GM11168 (cell line): ENCODE measurements around the gene F2R.
"Not testable (repeated sequence)": the region's sequence is repeated elsewhere in the genome, so short reads cannot be mapped to it uniquely, and the experiment has no call there.

Experiments
- in situ Hi-C: fragments of 300-500 bp; cut with MboI; formaldehyde crosslinking; loops from one replicate; pipeline ENCODE4 v1.12.0; 2022; ENCODE audit warnings: low sequenced_read_pairs; ENCODE audit not compliant: unreplicated experiment

F2R gene

GRCh38 chr5:76747706-76748105 lies 31.8 kb downstream of the F2R start:
- in situ Hi-C loops, result no loop called here

GRCh38 chr5:76751291-76751690 lies 35.4 kb downstream of the F2R start:
- in situ Hi-C loops, result no loop called here

GRCh38 chr5:76754668-76755078 lies 38.7 kb downstream of the F2R start:
- in situ Hi-C loops, result no loop called here

GRCh38 chr5:76755779-76756637 lies 40.1 kb downstream of the F2R start:
- in situ Hi-C loops, result no loop called here

- in situ Hi-C loops, result no loop called here
These were observed 41.1 kb downstream of the F2R start for GRCh38 chr5:76757049-76757448.

GRCh38 chr5:76761118-76761517 lies 45.2 kb downstream of the F2R start:
- in situ Hi-C loops, result loop anchor here (10.0 kb wide), 1 partner anchor 156 kb away; no protein-coding TSS in a partner anchor

- in situ Hi-C loops, result loop anchor here (10.0 kb wide), 1 partner anchor 158 kb away; no protein-coding TSS in a partner anchor
These were observed 46.6 kb downstream of the F2R start for GRCh38 chr5:76762484-76762883.

- in situ Hi-C loops, result loop anchor here (10.0 kb wide), 1 partner anchor 158 kb away; no protein-coding TSS in a partner anchor
These were observed 47.2 kb downstream of the F2R start for GRCh38 chr5:76763136-76763535.

GRCh38 chr5:76764374-76764773 lies 48.4 kb downstream of the F2R start:
- in situ Hi-C loops, result loop anchor here (10.0 kb wide), 1 partner anchor 160 kb away; no protein-coding TSS in a partner anchor

GRCh38 chr5:76765249-76765648 lies 49.3 kb downstream of the F2R start:
- in situ Hi-C loops, result loop anchor here (10.0 kb wide), 1 partner anchor 160 kb away; no protein-coding TSS in a partner anchor

- in situ Hi-C loops, result loop anchor here (10.0 kb wide), 1 partner anchor 162 kb away; no protein-coding TSS in a partner anchor
These were observed 50.8 kb downstream of the F2R start for GRCh38 chr5:76766746-76767145.

- in situ Hi-C loops, result not testable (repeated sequence)
These were observed 55.1 kb downstream of the F2R start for GRCh38 chr5:76771041-76771440.

- in situ Hi-C loops, result no loop called here
These were observed 55.9 kb downstream of the F2R start for GRCh38 chr5:76771705-76772405.

- in situ Hi-C loops, result loop anchor here (5.0 kb wide), 1 partner anchor 59 kb away; the partner anchor contains the start of gene F2R
These were observed 60.0 kb downstream of the F2R start for GRCh38 chr5:76775921-76776320.

- in situ Hi-C loops, result loop anchor here (5.0 kb wide), 1 partner anchor 59 kb away; the partner anchor contains the start of gene F2R
These were observed 60.5 kb downstream of the F2R start for GRCh38 chr5:76776391-76776790.

- in situ Hi-C loops, result not testable (repeated sequence)
These were observed 64.7 kb downstream of the F2R start for GRCh38 chr5:76780616-76781015.

- in situ Hi-C loops, result no loop called here
These were observed 65.8 kb downstream of the F2R start for GRCh38 chr5:76781775-76782174.

- in situ Hi-C loops, result no loop called here
These were observed 66.5 kb downstream of the F2R start for GRCh38 chr5:76782444-76782843.
